HepG2 (cell line): ENCODE results near the gene TMEM11. TPM values are rescaled to one million over a fixed set of nuclear protein-coding genes. Genes with fewer than 3 reads are reported as not detected.

Experiments
- CEBPG ChIP-seq: IDR thresholded peaks from 2 replicates; pipeline ENCODE4 v1.6.1; 2016
- EHMT2 ChIP-seq: fragments of 200-600 bp; sonication (generic); IDR thresholded peaks from 2 replicates; pipeline ENCODE4 v1.7.0; 2017; ENCODE audit warnings: antibody characterized with exemption, low read depth, low read length, borderline replicate concordance
- ERF ChIP-seq: IDR thresholded peaks from 2 replicates; pipeline ENCODE4 v1.6.1; 2018; ENCODE audit warnings: missing biosample characterization, missing genetic modification reagents
- HDAC2 ChIP-seq: sonication (generic); formaldehyde crosslinking; IDR thresholded peaks from 2 replicates; pipeline ENCODE4 v1.4.0; 2020; ENCODE audit warnings: missing genetic modification reagents
- MBNL3 ChIP-seq: fragments of 250-450 bp; sonication (Bioruptor Pico); conservative IDR thresholded peaks from 2 replicates; pipeline ENCODE4 v1.8.0; 2022; ENCODE audit warnings: mild to moderate bottlenecking, inconsistent platforms
- RFXANK ChIP-seq: IDR thresholded peaks from 2 replicates; pipeline ENCODE4 v1.6.1; 2016
- SP5 ChIP-seq: IDR thresholded peaks from 2 replicates; pipeline ENCODE4 v1.6.1; 2016; ENCODE audit warnings: low read depth, borderline replicate concordance
- XRCC5 ChIP-seq: fragments of 200-400 bp; formaldehyde crosslinking; optimal IDR thresholded peaks from 2 replicates; pipeline ENCODE3; 2017; ENCODE audit warnings: mild to moderate bottlenecking, low read length
- ZFP36 ChIP-seq: fragments of 150-350 bp; IDR thresholded peaks from 2 replicates; pipeline ENCODE4 v1.6.1; 2018; ENCODE audit warnings: borderline replicate concordance, low read length, low read depth; ENCODE audit not compliant: partially characterized antibody
- ZNF296 ChIP-seq: sonication (generic); formaldehyde crosslinking; conservative IDR thresholded peaks from 2 replicates; pipeline ENCODE4 v1.5.0; 2020; ENCODE audit warnings: mild to moderate bottlenecking, missing genetic modification reagents
- ZNF431 ChIP-seq: sonication (generic); formaldehyde crosslinking; IDR thresholded peaks from 2 replicates; pipeline ENCODE4 v1.9.0; 2022; ENCODE audit warnings: missing genetic modification reagents, low read depth, mild to moderate bottlenecking, borderline replicate concordance
- ZNF567 ChIP-seq: sonication (generic); formaldehyde crosslinking; IDR thresholded peaks from 2 replicates; pipeline ENCODE4 v1.8.1; 2023; ENCODE audit warnings: mild to moderate bottlenecking, missing genetic modification reagents, borderline replicate concordance
- ZNF598 ChIP-seq: sonication (generic); formaldehyde crosslinking; IDR thresholded peaks from 2 replicates; pipeline ENCODE4 v1.5.1; 2020; ENCODE audit warnings: mild to moderate bottlenecking, missing genetic modification reagents, borderline replicate concordance
- polyA plus RNA-seq, 8 experiments: library from polyadenylated mRNA; depleted of rRNA in 3 of 8; stranded (reverse) in 7 of 8; unstranded in 1 of 8; fragments of >200 nt; fragmentation: Illumina TruSeq in 4 of 8; extraction: Trizol in 4 of 8; gene quantifications; 2 replicates each; pipeline versions ENCODE4 v1.2.1 to v1.2.3, GENCODE V29; 2011 to 2016; ENCODE audit warnings: low read depth in 4 of 8, missing spikeins in 1 of 8, mixed read lengths in 1 of 8; ENCODE audit not compliant: insufficient read depth in 1 of 8
- total RNA-seq, 5 experiments: library from RNA; depleted of rRNA; stranded (reverse); fragments of >200 nt; fragmentation: Illumina TruSeq; extraction: Trizol; gene quantifications; 2 replicates each; pipeline ENCODE4 v1.2.3, GENCODE V29; 2016; ENCODE audit warnings: low read depth in 1 of 5
- TF ChIP-seq, protein P1 (sequence below), 2 experiments: sonication (generic) in 1 of 2; formaldehyde crosslinking in 1 of 2; IDR thresholded peaks; 2 replicates each; pipeline versions ENCODE4 v1.4.0 to v1.6.1; 2018 to 2020; ENCODE audit warnings: missing genetic modification reagents in 2 of 2, borderline replicate concordance in 1 of 2, low read depth in 1 of 2, mild to moderate bottlenecking in 1 of 2, missing biosample characterization in 1 of 2

TMEM11 gene
- total and polyA plus RNA-seq, 2 of the 13 experiments (the other 11 are each of a cell fraction or from before 2014, with no cell fraction given) = 18.7 to 35.0 TPM

GRCh38 chr17:21213638-21214014 lies 335 bp downstream of the TMEM11 start (continued):
- TF ChIP-seq, protein P1, sequence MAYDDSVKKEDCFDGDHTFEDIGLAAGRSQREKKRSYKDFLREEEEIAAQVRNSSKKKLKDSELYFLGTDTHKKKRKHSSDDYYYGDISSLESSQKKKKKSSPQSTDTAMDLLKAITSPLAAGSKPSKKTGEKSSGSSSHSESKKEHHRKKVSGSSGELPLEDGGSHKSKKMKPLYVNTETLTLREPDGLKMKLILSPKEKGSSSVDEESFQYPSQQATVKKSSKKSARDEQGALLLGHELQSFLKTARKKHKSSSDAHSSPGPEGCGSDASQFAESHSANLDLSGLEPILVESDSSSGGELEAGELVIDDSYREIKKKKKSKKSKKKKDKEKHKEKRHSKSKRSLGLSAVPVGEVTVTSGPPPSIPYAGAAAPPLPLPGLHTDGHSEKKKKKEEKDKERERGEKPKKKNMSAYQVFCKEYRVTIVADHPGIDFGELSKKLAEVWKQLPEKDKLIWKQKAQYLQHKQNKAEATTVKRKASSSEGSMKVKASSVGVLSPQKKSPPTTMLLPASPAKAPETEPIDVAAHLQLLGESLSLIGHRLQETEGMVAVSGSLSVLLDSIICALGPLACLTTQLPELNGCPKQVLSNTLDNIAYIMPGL (CRISPR knock-in tag; IDR thresholded peaks at IDR 0.05; ENCODE audit: borderline replicate concordance in 1 of 2, low read depth in 1 of 2) = no peak
- TF ChIP-seq XRCC5 = peak; percentile 26
- no peak for TF ChIP-seq RFXANK (CRISPR knock-in tag)
- no peak for TF ChIP-seq ZFP36
- no peak for TF ChIP-seq ERF
- TF ChIP-seq ZNF296 = 0 out of 2 replicates have a peak, but pooled peaks have one; percentile 37
- TF ChIP-seq ZNF598 = 0 out of 2 replicates have a peak, but pooled peaks have one; percentile 46
- no peak for TF ChIP-seq MBNL3 (CRISPR knock-in tag)
- TF ChIP-seq ZNF567 (CRISPR knock-in tag) = no peak
- no peak for TF ChIP-seq EHMT2
- TF ChIP-seq ZNF431 (CRISPR knock-in tag) = no peak
- TF ChIP-seq SP5 (CRISPR knock-in tag) = no peak
- TF ChIP-seq HDAC2 (CRISPR knock-in tag) = no peak
- no peak for TF ChIP-seq CEBPG
